Immature natural killer cell (primary cell): ENCODE measurements around the gene TCP1. TPM values are rescaled to one million over a fixed set of nuclear protein-coding genes. Genes with fewer than 3 reads are reported as not detected.
"Not testable (repeated sequence)": the region's sequence is repeated elsewhere in the genome, so short reads cannot be mapped to it uniquely, and the experiment has no call there.

Experiments
- DNase-seq, 3 donors: peaks; one replicate each; pipeline ENCODE4 v3.0.0; 2022; ENCODE audit warnings: mixed read lengths in 1 of 3
- H3K27ac Mint-ChIP-seq, 6 donors: one replicate each; pipeline ENCODE4 v1.8.0; 2020; ENCODE audit warnings: mixed read lengths in 6 of 6, mild to moderate bottlenecking in 5 of 6, inconsistent platforms in 4 of 6, moderate library complexity in 3 of 6
- H3K27me3 Mint-ChIP-seq, 3 donors: one replicate each; pipeline ENCODE4 v1.8.0; 2020 to 2021; ENCODE audit warnings: low read depth in 3 of 3, mild to moderate bottlenecking in 3 of 3, mixed read lengths in 3 of 3, moderate library complexity in 3 of 3, inconsistent platforms in 1 of 3
- H3K36me3 Mint-ChIP-seq, 3 donors: one replicate each; pipeline ENCODE4 v1.8.0; 2020; ENCODE audit warnings: mixed read lengths in 3 of 3, inconsistent platforms in 2 of 3, mild to moderate bottlenecking in 2 of 3
- H3K4me1 Mint-ChIP-seq, 2 donors: one replicate each; pipeline ENCODE4 v1.8.0; 2020; ENCODE audit warnings: inconsistent platforms in 2 of 2, mild to moderate bottlenecking in 2 of 2, mixed read lengths in 2 of 2, moderate library complexity in 1 of 2
- H3K4me3 Mint-ChIP-seq, 5 donors: one replicate each; pipeline ENCODE4 v1.8.0; 2020; ENCODE audit warnings: mild to moderate bottlenecking in 5 of 5, mixed read lengths in 5 of 5, inconsistent platforms in 3 of 5, moderate library complexity in 3 of 5
- H3K9me3 Mint-ChIP-seq, 6 donors: one replicate each; pipeline ENCODE4 v1.8.0; 2020; ENCODE audit warnings: mild to moderate bottlenecking in 6 of 6, mixed read lengths in 6 of 6, inconsistent platforms in 4 of 6, moderate library complexity in 3 of 6
- polyA plus RNA-seq, 3 donors: library from polyadenylated mRNA; unstranded; fragments of 300-500 nt; fragmentation: Illumina TruSeq; gene quantifications; one replicate each; pipeline ENCODE4 v1.2.3, GENCODE V29; 2021

Gene TCP1
- polyA plus RNA-seq, 3 donors from 2014 or later, result 69.0 to 107 (median 101) TPM

DNA sequence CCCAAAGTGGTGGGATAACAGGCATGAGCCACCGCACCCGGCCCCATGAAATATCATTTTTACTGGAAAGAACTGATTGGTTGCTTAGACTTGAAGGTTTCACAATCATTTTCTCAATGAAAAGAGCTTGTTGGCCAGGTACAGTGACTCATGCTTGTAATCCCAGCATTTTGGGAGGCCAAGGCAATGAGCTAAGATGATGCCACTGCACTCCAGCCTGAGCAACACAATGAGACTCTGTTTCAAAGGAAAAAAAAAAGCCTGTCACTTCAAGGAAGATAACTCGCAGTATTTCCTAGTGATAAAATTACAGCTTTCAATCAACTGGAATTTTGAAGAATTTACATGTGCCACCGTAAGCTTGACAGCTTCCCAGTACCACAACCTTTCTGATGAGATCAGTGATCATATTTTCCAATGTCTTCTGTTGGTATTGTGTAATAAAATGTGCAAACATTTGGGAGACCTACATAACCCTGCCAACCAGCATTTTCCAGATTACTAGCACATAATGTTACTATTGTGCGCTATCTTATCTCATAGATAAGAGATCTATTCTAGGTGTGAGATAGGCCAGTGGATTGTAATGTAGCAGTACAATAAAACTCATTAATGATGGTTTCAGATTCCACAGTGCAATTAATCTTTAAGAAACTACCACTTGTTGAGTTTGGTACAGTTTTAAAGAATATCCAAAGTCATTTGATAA, 17.9 kb upstream of the TCP1 start:
- Mint-ChIP-seq H3K4me3 (no peak overlapping the region), H3K4me1 (no peaks in the 10 kb centered on the region), H3K9me3 (no peaks in the 10 kb centered on the region), H3K27ac (no peak overlapping the region), H3K36me3 (peaks cover 0 to 16% (median 9%) of the 10 kb centered on the region in 3 donors), H3K27me3 (no peaks in the 10 kb centered on the region)
- no peak for DNase-seq

GRCh38 chr6:159806021-159806458, 16.6 kb upstream of the TCP1 start:
- Mint-ChIP-seq H3K4me1 (no peaks in the 10 kb centered on the region), H3K9me3 (no peaks in the 10 kb centered on the region), H3K27ac (no peak overlapping the region), H3K36me3 (peaks cover 0 to 12% (median 9%) of the 10 kb centered on the region in 3 donors), H3K4me3 (no peak overlapping the region), H3K27me3 (no peaks in the 10 kb centered on the region)
- DNase-seq, result no peak

GRCh38 chr6:159805440-159806020, 16.1 kb upstream of the TCP1 start:
- H3K36me3 Mint-ChIP-seq, result peaks cover 0 to 7% (median 4%) of the 10 kb centered on the region in 3 donors
- no peak overlapping the region for H3K4me3 Mint-ChIP-seq
- H3K27ac Mint-ChIP-seq, result no peak overlapping the region
- H3K4me1 Mint-ChIP-seq, result no peaks in the 10 kb centered on the region
- no peaks in the 10 kb centered on the region for H3K27me3 Mint-ChIP-seq
- no peaks in the 10 kb centered on the region for H3K9me3 Mint-ChIP-seq
- DNase-seq, result no peak

- no peaks in the 10 kb centered on the region for H3K4me1 Mint-ChIP-seq
- H3K27me3 Mint-ChIP-seq, result no peaks in the 10 kb centered on the region
- DNase-seq, result no peak
- no peak overlapping the region for H3K4me3 Mint-ChIP-seq
- H3K27ac Mint-ChIP-seq, result no peak overlapping the region
- peaks cover 1 to 7% (median 2%) of the 10 kb centered on the region in 3 donors for H3K36me3 Mint-ChIP-seq
- no peaks in the 10 kb centered on the region for H3K9me3 Mint-ChIP-seq
Observed at GRCh38 chr6:159804504-159804903, 15.1 kb upstream of the TCP1 start.

GRCh38 chr6:159801935-159802334, 12.5 kb upstream of the TCP1 start:
- Mint-ChIP-seq H3K4me1 (no peaks in the 10 kb centered on the region), H3K36me3 (peaks cover 10 to 21% (median 12%) of the 10 kb centered on the region in 3 donors), H3K9me3 (no peaks in the 10 kb centered on the region), H3K27ac (no peak overlapping the region), H3K4me3 (no peak overlapping the region), H3K27me3 (no peaks in the 10 kb centered on the region)
- DNase-seq, result no peak

DNA sequence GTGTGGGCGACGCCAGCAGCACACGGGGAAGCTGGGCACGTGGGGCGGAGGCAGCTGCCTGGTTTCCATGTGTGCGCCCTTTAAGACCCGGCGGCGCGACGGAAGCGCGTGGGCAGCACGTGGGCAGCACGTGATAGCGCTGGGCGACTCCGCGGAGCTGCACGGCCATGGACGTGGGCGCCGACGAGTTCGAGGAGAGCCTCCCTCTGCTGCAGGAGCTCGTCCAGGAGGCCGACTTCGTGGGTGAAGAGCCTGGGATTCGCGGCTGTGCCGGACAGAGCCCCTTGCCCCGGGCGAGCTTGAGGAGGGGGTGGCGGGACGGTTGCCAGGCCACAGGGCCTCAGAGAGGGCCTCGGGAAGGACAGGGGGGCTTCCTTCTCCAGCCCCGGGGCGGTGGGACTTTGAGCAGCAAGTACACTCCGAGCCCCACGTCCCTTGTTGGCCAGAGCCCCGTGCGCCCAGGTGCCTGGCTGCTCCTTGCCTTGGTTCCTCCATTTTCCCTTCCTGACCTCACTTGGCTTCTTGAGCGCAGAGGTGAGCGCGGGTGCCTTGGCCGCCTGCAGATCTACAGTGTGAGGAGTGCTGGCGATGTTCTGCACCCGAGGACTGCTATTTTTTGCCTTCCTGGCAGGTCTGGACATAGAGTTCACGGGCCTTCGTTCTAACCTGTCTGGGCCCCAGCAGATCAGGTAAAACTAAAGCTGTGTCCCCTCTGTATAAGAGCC, 10.9 kb upstream of the TCP1 start, which contains the start of gene PNLDC1:
PNLDC1 (plus strand) TSS at position 136 of the 725 bp plus-strand sequence; CDS start at position 168, 32 bp downstream.
- H3K9me3 Mint-ChIP-seq, result no peaks in the 10 kb centered on the region
- no peak for DNase-seq
- H3K27ac Mint-ChIP-seq, result peak within 1 kb of the TSS in 1 of 6 donors; percentile 56
- H3K27me3 Mint-ChIP-seq, result no peaks in the 10 kb centered on the region
- H3K4me1 Mint-ChIP-seq, result no peaks in the 10 kb centered on the region
- H3K36me3 Mint-ChIP-seq, result peaks cover 10 to 21% (median 12%) of the 10 kb centered on the region in 3 donors
- H3K4me3 Mint-ChIP-seq, result no peak within 1 kb of the TSS

- DNase-seq, result no peak
- H3K36me3 Mint-ChIP-seq, result peaks cover 6 to 31% (median 12%) of the 10 kb centered on the region in 3 donors
- no peak overlapping the region for H3K27ac Mint-ChIP-seq
- peaks cover 1 to 25% of the 10 kb centered on the region in 2 donors for H3K4me1 Mint-ChIP-seq
- H3K27me3 Mint-ChIP-seq, result no peaks in the 10 kb centered on the region
- H3K4me3 Mint-ChIP-seq, result no peak overlapping the region
- H3K9me3 Mint-ChIP-seq, result no peaks in the 10 kb centered on the region
Observed at GRCh38 chr6:159797554-159797953, 8.2 kb upstream of the TCP1 start.

DNA sequence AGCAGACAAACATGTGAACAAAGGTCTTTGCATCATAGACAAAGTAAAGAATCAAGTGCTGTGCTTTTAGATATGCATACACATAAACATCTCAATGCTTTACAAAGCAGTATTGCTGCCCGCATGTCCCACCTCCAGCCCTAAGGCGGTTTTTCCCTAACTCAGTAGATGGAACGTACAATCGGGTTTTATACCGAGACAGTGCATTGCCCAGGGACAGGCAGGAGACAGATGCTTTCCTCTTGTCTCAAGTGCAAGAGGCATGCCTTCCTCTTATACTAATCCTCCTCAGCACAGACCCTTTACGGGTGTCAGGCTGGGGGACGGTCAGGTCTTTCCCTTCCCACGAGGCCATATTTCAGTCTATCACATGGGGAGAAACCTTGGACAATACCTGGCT, 5.6 kb upstream of the TCP1 start:
- H3K27me3 Mint-ChIP-seq, H3K9me3 Mint-ChIP-seq, H3K4me3 Mint-ChIP-seq, DNase-seq, H3K27ac Mint-ChIP-seq: not testable (repeated sequence)
- H3K4me1 Mint-ChIP-seq, result peaks cover 21 to 51% of the 10 kb centered on the region in 2 donors
- peaks cover 6 to 37% (median 18%) of the 10 kb centered on the region in 3 donors for H3K36me3 Mint-ChIP-seq

GRCh38 chr6:159790956-159791598, 1.7 kb upstream of the TCP1 start:
- Mint-ChIP-seq H3K36me3 (peaks cover 4 to 24% (median 6%) of the 10 kb centered on the region in 3 donors), H3K9me3 (no peaks in the 10 kb centered on the region), H3K27me3 (peaks cover 7 to 11% (median 8%) of the 10 kb centered on the region in 3 donors), H3K27ac (peak overlapping the region; percentile 95 to 99 (median 98)), H3K4me3 (peak overlapping the region; percentile 98 to 100 (median 100)), H3K4me1 (peaks cover 42 to 76% of the 10 kb centered on the region in 2 donors)
- peak in 1 of 3 donors; percentile 6 for DNase-seq

- Mint-ChIP-seq H3K27me3 (peaks cover 7 to 11% (median 8%) of the 10 kb centered on the region in 3 donors), H3K4me1 (peaks cover 44 to 84% of the 10 kb centered on the region in 2 donors), H3K4me3 (peak within 1 kb of the TSS; percentile 98 to 100 (median 100)), H3K9me3 (no peaks in the 10 kb centered on the region), H3K36me3 (peaks cover 4 to 29% (median 7%) of the 10 kb centered on the region in 3 donors), H3K27ac (peak within 1 kb of the TSS; percentile 95 to 99 (median 98))
- peak; percentile 85 to 89 (median 87) for DNase-seq
Observed at GRCh38 chr6:159790149-159790955, 950 bp upstream of the TCP1 start, which contains the start of gene MRPL18. MRPL18 (plus strand) TSS chr6:159790467; CDS start chr6:159790588, 121 bp downstream.

- peak; percentile 22 to 35 (median 30) for DNase-seq
- Mint-ChIP-seq H3K4me1 (peaks cover 43 to 84% of the 10 kb centered on the region in 2 donors), H3K4me3 (peak overlapping the region; percentile 87 to 100 (median 99)), H3K36me3 (peaks cover 4 to 24% (median 9%) of the 10 kb centered on the region in 3 donors), H3K27me3 (peaks cover 7 to 11% (median 8%) of the 10 kb centered on the region in 3 donors), H3K9me3 (no peaks in the 10 kb centered on the region), H3K27ac (peak overlapping the region; percentile 73 to 97 (median 85))
Observed at GRCh38 chr6:159788753-159789376, 537 bp downstream of the TCP1 start.

- Mint-ChIP-seq H3K4me1 (peaks cover 44 to 83% of the 10 kb centered on the region in 2 donors), H3K27ac (peak overlapping the region; percentile 73 to 97 (median 85)), H3K27me3 (peaks cover 7 to 11% (median 8%) of the 10 kb centered on the region in 3 donors), H3K4me3 (peak overlapping the region; percentile 87 to 100 (median 99)), H3K9me3 (no peaks in the 10 kb centered on the region), H3K36me3 (peaks cover 4 to 23% (median 9%) of the 10 kb centered on the region in 3 donors)
- no peak for DNase-seq
Observed at GRCh38 chr6:159788276-159788675, 1.1 kb downstream of the TCP1 start.
